ENCODE results near the gene MSX1.

The MSX1 gene

DNA sequence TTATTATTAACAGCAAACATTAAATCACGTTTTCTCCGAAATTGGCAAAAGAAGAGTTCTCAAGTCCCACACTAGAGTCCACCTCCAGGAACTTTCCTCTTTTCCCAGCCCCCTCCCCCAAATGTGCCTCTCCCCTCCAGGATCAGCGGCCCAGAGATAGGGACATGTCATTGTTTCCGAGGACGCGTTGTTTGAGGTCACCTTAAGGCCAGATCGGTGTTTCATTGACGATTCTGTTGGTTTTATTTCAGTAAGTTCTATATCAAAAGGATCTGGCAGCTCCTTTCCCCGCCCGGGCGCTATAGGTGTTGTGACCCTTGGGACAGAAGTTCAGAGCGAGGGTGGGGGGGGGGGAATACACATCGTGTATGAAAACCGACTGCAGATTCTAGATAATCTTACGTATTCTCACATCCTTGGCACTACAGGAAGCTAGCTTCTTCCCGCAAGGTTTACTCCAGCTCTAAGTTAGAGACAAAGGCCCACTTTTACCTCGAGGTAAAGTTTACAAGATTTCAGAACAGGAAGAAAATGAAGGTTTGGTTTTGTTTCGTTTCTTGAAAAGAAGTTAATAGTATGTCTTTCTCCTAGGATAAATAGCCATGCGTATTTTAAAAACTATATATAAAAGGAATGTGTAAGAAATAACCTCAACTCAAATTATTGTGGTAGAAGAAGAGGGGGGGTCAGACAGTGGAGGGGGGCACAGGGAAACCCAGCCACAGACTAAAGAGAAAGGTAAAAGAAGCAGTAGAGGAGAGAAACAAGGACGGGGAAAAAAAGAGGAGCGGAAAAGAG lies 739 bp upstream of the MSX1 start:
- no peak for DNase-seq

DNA sequence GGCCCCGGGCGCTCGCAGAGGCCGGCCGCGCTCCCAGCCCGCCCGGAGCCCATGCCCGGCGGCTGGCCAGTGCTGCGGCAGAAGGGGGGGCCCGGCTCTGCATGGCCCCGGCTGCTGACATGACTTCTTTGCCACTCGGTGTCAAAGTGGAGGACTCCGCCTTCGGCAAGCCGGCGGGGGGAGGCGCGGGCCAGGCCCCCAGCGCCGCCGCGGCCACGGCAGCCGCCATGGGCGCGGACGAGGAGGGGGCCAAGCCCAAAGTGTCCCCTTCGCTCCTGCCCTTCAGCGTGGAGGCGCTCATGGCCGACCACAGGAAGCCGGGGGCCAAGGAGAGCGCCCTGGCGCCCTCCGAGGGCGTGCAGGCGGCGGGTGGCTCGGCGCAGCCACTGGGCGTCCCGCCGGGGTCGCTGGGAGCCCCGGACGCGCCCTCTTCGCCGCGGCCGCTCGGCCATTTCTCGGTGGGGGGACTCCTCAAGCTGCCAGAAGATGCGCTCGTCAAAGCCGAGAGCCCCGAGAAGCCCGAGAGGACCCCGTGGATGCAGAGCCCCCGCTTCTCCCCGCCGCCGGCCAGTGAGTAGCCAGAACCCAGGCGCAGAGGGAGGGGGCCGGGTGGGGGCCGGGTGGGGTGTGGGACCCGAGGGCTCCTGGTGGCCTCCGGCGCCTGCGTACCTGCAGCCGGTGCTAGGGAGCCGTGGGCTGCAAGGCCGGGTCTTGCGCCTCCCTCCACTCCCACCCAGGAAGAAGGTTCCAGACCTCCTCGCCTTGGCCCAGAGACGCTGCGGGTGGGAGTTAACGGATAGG lies 534 bp downstream of the MSX1 start:
- no peak for DNase-seq

DNA sequence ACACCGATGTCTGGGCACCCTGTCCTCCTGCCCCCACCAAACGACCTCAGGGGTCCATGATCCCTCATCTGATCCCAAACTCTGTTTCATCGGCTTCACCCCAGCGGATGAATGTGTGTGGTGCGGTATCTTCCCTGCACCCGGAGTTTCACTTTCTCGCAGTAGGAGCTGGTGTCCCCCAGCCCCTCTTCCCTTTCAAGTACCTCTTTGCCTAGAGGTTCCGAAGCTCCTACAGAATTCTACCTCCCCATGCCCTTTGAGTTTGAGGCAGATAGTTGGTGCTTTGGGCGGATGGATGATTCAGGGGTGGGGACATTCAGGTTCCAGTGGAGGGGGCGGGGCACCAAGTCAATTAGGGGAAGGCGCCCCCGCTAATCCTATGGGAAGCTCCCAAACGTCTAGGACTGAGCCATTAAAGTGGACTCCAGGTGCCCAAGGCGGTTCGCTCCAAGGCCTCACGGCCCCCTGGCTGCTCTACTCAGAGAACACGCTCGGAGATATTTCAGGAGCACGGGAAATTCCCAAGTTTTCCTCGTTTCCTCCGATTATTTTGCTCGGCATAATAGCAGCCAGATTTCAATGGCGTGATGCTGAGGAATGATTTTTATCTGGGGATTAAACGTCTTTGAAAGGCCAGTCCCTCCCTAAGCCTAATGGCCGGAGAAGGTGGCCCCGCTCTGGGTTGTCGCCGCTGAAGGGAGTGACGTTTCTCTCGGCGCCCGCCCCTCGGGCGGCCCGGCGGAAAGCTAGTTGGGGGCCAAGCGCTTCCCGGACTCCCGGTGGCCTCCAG lies 1.3 kb downstream of the MSX1 start:
- DNase-seq = no peak

DNA sequence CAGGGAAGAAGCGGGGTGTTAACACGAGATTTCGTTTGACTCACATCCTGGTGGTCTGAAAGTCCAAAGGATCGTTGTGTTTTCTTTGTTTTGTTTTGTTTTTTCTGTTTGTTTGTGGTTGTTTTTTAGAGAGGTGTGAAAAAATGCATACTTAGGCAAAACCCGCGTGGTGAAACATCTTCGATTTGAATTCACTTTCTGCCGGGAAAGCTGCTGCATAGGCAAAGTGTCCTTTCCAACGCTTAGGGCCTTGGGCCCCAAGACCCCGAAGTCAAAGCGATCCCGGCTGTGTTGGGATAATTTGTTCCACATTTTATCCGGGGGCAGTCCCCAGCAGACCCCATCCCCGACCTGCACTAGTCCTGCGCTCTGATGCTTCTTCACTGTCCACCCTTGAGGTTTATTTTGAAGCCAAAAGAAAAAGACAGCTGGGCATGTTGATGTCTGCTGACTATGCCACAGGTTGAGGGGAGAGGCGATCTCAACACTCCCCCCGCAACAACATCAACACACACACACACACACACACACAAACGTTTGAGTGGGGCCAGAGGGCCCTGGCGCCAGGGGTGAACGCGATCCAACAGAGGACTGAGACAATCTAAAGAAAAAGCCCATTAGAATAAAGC lies 2.0 kb downstream of the MSX1 start:
- DNase-seq = no peak

DNA sequence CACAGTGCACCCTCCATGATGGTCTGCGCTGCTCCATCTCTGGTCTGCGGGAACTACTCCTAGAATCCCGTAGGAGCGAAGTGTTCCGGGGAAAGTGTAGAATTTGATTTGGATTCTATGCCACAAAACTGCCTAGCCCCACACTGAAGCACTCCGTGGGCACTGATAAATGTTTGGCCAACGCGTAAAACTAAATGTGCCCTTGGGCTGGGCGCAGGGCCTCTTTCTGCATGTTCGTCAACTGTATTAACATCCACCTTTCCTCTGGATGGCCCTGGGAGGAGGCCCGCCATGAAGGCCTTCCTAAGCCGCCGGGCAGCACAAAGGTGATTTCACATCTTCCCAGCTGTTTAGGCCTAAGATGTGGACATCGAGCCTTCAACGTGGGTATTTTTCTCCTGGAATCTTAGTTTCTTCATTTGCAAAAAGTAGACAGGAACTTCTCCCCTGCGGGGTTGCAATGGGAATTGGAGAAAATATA lies 2.6 kb downstream of the MSX1 start:
- no peak for DNase-seq

DNA sequence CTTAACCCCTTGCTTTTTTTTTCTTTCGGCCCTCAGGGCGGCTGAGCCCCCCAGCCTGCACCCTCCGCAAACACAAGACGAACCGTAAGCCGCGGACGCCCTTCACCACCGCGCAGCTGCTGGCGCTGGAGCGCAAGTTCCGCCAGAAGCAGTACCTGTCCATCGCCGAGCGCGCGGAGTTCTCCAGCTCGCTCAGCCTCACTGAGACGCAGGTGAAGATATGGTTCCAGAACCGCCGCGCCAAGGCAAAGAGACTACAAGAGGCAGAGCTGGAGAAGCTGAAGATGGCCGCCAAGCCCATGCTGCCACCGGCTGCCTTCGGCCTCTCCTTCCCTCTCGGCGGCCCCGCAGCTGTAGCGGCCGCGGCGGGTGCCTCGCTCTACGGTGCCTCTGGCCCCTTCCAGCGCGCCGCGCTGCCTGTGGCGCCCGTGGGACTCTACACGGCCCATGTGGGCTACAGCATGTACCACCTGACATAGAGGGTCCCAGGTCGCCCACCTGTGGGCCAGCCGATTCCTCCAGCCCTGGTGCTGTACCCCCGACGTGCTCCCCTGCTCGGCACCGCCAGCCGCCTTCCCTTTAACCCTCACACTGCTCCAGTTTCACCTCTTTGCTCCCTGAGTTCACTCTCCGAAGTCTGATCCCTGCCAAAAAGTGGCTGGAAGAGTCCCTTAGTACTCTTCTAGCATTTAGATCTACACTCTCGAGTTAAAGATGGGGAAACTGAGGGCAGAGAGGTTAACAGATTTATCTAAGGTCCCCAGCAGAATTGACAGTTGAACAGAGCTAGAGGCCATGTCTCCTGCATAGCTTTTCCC lies 3.4 kb downstream of the MSX1 start:
- DNase-seq = no peak

DNA sequence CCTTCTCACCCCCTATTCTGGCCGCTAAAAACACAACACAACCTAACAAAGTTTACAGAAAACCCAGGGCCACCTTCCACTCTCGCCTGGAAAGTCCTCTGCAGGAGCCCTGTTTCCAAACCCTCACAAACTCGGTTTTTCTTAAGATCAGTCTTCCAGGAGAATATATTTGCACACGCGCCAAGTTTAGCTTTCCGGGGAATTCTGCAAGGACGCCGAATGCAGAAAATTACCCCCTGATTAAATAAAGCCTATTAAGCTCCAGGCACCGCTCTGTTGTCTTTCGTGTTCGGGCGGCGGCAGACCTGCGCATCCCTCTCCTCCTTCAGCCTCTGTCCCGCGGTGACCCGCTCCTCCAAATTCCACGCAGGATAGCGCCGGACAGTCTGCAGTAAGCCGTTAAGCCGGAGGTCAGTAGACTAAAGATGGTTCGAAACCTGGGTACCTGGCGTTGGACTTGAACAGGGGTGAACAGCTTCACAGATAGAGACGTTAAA lies 5.0 kb downstream of the MSX1 start:
- no peak for DNase-seq

DNA sequence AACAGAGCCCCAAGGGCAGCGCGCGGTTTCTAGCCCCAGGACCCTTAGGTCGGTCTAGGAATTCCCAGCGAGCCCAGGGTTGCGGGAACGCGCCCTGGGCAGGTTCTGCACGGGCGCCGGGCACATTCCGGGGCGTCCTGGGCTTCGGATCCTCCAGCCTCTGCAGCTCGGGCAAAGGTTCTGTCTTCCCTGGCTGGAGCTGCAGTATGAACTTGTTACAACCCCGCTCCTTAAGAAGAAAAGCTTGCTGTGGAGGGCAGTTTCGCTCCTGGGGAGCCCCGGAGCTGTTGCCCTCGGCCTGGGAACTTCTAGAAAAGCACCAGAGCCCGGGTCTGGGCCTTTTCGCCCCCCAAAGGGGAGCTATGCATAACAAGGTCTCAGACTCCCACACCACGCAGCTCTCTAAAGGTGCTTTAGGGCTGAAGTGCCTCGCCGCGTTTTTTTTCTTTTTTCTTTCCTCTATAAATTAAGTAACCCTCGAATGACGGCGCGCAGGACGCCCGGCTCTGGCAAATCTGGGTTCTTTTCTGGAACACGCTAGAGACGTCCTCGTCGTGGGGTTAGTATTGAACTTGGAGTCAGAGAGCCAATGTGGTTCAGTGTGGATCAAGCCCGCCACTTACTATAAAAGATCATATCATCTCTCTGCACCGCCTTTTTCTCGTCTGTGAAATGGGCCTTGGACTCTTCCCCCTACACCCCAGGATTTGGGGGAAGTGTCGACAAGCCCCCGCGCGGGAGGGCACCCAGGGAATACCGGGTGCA lies 5.7 kb downstream of the MSX1 start:
- no peak for DNase-seq

DNA sequence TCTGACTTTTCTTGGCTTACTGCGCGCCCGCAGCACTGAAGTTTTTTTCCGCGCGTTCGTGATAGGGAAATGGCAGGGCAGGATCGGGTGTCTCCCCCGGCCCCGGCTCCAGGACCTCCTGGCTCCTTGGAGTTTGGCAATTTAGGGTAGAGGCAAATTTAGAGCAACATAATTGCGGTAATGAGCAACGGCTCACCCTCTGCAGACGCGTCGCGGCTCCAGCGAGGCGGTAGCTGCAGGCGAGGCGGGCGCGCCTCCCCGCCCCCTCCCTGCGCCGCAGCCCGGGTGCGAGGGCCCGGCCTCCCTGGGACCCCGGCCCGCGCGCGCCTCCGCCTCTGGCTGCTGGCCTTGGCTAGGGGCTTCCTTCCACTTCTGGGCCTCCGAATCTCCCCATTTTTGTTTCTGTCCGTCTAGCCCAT lies 6.2 kb downstream of the MSX1 start:
- no peak for DNase-seq

DNA sequence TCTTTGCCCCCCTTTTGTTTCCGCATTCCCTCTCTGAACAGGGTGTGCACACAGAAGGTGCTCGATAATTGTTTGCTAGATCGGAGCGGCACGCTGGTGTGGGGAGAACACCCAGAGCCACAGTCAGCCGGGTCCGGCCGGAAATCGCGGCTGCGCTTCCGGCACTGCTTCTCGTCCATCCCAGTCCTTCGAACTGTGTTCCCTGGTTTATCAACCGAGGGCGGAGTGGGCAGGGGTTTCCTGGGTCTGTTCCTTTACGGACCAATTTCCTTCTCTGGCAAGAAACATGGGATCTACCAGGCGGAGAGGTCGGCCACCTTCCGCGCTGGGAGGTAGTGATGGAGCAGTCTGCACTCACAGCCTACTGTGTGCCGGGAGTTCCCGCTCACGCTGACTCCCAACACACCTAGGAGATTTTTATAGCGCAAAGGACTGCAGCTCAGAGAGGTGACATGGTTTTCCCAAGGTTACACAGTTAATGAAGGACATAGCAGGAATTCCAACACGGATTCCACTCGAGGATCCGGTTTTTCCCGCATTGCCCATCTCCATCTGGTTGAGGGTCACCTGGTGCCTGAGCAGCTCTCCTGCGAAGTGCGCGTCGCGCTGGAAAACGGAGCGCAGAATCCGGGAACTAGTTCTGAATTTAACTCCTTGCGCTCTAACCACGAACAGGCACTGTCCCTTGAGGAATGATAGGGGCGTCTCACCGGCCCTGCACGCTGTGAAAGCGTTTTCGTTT lies 6.8 kb downstream of the MSX1 start:
- DNase-seq = no peak

DNA sequence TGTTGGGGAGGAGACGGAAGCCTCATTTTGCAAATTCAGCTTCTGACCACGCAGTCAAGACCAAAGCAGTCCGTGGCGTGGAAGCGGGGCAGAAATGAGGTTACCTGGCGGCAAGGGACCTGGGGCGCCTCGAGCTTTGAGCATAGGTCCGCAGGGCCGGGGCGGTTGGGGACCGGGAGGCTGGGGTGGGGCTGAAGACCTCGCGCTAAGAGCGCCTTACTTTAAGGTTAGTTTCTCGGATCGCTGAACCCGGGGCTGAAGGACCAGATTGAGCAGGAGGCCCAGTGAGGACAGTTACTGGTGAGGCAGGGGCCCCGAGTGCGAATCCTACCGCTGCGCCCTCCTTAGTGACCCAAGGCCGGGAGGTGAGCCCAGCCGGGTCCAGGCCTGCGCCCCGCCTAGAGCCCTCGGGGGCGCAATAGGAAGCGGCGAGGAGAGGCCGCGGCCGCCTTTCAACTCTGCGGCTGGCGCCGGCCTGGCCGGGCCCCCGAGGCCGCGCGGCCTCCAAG lies 7.5 kb downstream of the MSX1 start:
- DNase-seq = no peak

DNA sequence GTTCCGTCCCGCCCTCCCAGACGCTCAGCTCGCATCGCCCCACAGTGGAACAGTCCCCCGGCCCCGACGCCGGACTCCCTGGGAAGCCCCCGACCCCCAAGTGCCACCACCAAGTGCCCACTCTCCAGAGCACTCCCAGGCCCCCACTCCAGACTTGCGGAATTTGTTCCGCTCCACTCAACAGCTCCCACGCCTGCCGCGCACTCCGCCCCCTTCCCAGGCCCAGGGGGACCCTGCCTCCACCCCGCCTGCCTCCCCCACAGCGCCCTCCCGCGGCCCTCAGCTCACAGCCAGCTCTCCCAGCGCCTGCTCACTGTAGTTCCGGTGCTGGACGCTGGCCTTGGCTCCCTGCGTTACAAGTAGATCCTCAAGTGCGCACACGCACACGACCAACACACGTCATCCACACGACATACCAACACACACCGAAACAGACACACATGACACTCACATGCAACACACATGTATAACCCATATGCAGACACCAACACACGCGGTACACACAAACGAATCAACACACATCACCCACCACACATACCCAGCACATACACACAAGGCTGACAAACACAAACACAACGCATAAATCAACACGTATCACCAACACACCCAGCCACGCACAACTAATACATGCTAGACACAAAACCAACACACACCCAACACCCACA lies 8.0 kb downstream of the MSX1 start:
- DNase-seq = no peak

DNA sequence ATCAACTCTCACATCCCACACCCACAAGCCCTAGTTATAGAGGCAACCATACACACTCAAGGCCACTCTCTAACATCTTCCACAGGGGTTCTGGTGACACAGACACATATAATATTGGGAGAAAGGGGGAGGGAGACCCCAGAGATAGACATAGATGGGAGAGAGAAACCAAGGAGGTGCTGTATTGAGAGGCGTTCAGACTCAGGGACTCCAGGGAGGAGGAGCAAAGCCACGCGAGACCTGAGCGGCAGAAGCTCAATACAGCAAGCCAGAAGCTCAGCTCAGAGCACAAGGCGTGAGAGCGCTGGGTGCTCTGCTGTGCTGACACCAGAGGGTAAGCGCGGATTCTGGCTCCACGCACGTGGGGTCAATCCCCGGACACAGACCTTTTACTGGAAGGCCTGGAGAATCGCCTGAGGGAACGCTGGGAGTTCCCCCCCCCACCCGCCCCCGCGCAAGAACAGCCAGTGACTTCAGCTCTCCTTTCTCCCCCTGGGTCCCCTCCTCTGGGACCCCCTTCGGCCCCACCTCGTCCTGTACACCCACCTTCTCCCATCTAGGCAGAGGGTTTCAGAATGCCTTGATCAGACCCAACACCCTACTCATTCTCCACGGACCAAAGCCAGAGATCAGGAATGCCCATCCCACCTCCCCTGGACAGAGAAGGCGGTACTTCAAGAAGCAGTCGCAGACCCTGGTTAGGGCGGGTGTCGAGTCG lies 8.7 kb downstream of the MSX1 start:
- DNase-seq = no peak

DNA sequence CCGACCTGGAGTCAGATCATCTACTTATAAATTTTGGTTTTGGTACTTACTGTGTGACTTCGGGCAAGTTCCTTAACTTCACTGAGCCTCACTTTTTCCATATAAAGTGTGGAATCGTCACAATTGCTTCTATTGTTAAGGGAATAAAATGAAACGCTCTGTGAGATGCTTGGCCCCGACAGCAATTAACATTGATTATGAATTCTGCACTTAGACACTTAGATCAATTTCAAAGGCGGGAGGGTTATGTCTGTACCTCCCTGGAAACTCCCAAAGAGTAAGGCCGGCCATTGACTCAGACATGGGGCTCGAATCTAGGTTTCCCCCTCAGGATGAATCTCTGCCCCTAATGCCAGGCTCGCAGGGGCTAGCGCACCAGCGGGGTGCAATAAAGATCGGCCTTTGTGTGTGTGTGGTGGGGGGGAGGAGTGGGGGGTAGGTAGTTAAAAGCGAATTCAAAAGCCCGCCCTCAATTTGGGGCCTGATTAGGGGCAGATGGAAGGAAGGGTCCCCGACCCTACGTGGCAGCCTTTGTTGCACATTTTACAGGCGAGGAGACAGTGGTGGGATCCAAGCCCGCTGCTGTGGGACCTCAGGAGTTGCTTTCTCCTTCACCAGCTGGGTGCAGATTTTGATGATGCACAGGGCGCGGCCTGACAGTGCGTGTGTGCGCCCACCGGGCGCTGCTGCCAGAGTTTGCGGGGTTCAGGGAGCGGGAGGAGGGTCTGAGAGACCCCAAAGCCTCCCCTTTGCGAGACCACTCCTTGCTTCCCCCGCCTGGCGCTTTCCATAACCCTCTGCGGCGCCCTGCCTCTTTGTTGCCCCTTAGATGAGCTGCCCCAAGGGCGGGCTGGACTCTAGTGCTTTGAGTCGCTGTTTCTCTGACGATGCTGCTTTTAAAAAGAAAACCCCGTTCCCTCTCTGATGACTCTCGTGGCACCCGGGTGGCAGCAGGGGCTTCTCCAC lies 9.6 kb downstream of the MSX1 start:
- no peak for DNase-seq

DNA sequence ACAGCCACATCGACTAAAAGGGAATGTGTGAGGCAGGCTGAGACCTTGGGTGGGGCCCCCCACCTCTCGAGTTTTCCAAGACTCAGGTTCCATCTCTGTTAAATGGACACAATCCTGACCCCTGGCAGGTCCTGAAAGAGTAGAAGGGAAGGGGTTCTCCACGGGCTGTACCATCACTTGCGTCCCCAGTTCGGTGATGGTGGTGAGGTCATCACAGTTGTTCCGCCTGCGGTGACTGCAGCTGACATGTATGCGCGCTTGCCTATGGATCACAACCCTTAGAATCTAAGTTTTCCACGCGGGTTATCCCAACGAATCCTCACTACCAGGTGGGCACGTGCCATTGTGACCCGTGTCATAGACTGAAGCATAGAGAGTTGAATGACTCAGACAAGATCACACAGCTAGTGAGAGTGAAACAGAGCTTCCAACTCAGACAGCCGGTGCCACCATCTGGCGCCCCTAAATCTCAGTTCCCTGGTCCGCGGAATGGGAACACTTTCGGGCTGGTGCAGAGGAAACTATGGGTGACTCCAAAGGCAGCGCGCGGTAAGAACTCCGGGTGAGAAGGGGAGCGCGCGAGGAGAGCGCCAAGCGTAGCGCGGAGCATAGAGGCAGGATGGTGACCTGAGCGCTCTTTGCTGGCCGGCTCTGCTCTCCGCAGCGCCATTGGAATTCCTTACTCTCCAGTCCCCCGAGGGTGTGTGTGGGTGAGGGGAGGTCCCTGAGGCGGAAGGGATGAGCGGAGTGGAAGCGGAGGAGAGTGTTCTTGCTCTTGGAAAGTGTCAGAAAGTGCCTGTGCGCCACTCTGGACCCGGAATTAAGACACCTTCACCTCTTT lies 10.5 kb downstream of the MSX1 start:
- DNase-seq = no peak

DNA sequence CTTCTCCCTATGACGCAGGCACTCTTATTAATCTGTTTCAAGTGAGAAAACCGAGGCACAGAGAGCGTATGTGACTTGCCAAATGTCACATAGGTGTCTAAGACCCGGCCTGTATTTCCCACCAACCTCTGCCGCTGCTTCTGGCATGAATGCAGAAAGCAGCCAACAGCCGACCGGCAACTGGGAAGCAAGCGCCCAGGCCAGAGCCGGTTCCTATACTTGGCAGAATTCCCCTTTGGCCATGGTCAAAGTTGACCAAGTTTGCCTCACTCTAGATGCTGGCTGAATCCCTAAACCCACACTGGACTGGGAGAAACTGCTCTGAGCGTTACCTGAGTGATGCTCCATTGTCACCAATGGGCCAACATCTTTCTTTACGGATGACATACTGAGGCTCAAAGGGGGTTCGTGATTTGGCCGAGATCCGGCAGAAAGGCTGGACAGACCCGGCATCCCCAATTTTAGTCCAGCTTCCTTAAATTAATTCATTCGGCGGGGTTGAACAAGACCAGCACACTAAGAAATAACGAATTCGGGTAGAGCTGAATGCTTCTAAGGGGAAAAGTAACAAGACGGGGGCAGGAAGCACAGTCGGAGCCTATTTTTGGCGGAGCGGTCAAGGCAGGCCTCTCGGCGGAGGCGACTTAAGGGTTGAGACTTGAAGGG lies 11.2 kb downstream of the MSX1 start:
- no peak for DNase-seq
